Stimulated activated CD4-positive, alpha-beta T cell treated with anti-CD3 and anti-CD28 coated beads, Interleukin-15, amount 100 ng/mL, for 48 hours (primary cell): Measurements from ENCODE around the gene PRKAB1.

Source experiments
- DNase-seq, 2 donors: peaks; one replicate each; pipeline ENCODE4 v3.0.0-alpha.2; 2020; ENCODE audit warnings: low read depth in 2 of 2

PRKAB1 gene

GRCh38 chr12:119712721-119713120 is 44.8 kb downstream of the PRKAB1 start:
- DNase-seq = no peak

- DNase-seq = no peak
Observed at GRCh38 chr12:119713551-119714031, 45.7 kb downstream of the PRKAB1 start.

DNA sequence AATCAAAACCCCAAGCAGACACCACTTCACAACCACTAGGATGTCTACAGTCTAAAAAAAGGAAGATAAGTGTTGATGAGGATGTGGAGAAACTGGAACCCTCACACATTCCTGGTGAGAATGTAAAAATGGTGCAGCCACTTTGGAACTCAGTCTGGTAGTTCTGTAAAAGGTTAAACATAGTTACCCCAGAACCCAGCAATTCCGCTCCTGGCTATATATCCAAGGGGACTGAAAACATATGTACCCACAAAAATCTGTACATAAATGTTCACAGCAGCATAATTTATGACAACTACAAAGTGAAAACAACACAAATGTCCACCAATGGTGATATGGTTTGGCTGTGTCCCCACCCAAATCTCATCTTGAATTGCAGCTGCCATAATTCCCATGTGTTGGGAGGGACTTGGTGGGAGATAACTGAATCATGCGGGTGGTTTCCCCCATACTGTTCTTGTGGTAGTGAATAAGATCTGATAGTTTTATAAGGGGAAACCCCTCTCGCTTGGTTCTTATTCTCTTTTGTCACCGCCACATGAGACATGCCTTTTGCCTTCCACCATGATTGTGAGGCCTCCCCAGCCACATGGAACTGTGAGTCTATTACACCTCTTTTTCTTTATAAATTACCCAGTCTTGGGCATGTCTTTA is 46.8 kb downstream of the PRKAB1 start:
- DNase-seq = no peak

DNA sequence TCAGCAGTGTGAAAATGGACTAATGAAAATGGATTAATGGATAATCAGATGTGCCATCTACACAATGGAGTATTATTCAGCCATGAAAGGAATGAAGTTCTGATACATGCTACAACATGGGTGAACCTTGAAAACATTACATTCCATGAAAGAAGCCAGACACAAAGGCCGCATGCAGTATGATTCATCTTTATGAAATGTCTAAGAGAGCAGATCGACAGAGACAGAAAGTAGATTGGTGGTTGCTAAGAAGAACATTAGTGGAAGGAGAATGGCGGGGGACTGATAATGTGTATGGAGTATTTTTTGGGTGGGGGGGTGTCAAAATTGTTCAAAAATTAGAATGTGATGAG is 47.3 kb downstream of the PRKAB1 start:
- no peak for DNase-seq

DNA sequence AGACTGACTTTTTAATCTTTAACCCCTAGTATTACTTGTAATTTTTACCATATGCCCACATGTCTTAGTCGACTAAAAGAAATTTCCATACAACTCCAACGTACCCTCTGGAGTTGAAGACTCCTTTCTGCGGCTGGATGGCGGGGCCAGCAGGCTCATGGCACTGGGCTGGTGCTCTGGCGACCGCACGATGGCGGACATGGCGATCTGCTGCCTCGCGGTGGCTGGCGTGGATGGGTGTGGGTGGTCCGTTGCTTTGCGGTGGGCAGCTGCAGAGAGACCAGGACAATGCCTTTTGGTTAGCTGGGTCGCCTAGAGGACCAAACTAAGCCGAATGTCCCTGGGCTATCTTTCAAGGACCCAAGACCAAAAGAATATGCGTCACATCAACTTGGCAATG is 50.2 kb downstream of the PRKAB1 start:
- no peak for DNase-seq

DNA sequence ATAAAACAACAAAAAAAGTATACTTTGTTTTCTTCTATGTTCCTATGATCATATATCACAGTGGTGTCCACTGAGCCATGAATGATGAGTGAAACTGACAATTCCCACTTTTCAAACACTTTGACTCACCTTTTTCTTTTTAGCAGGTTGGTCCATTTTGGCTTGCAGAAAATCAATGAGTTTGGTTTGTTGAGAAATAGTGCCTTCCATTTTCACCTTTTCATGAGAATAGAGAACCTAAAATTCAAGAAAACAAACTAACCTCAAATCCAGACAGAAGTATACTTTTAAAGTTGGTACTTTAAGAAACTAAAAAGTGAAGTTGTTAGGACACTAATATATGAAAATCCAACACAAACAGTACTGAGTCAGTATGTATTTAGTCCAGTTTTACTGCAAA is 52.4 kb downstream of the PRKAB1 start:
- no peak for DNase-seq

GRCh38 chr12:119721306-119721705 is 53.4 kb downstream of the PRKAB1 start:
- DNase-seq = no peak

DNA sequence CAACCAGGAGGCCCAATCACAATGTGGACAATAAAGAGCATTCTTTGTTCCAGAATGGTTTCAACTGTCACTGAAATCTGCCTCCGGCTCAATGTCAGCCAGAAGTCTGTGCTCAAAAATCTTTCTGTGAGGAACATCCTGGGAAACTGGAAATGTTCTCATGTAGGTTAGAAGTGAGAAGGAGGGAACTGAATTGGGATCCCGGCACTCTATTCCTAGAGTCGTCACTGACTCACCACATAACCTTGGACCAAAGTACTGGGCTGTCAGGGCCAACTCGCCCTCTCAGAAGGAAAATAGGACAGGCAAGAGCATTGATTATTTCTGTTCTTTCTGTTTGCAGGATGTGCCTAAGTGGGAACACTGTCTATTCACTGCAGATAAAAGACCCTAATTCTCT is 57.6 kb downstream of the PRKAB1 start:
- no peak for DNase-seq

DNA sequence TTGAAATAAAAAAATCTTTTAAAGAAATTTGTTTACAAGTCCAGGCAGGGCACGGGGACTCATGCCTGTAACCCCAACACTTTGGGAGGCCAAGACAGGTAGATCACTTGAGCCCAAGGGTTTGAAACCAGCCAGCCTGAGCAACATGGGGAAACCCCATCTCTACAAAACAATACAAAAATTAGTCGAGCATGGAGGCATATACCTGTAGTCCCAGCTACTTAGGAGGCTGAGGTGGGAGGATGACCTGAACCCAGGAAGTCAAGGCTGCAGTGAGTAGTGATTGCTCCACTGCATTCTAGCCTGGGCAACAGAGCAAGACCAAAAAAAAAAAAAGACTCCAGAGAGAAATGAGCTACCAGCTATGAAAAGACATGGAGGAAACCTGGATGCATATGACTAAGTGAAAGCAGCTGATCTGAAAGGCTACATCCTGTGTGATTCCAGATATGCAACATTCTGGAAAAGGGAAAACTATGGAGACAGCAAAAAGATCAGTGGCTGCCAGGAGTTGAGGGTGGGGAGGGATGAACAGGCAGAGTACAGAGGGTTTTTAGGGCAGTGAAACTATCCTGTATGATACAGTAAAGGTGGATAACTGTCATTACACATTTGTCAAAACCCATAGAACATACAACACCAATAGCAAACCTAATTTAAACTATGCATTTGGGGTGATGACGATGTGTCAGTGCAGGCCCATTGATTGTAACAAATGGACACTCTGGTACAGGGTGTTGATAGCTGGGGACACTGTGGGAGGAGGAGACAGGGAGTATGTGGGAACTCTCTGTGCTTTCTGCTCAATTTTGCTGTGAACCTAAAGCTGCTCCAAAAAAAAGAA is 59.9 kb downstream of the PRKAB1 start:
- DNase-seq = no peak

DNA sequence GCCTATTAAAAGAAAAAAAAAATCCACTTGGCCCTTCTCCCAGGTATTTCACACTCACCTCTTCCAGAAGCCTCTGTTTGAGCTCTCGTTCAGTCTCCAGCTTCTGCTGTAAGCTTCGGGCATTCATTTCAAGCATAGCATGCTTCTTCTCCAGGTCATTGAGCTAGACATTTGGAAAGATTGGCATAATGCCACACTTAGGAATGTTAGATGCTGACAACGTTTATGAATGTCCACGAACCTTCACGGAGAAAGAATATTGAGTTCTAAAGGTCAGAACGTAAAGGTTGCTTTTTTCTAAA is 60.5 kb downstream of the PRKAB1 start:
- DNase-seq = no peak

- DNase-seq = no peak
Observed at GRCh38 chr12:119729871-119730270, 61.9 kb downstream of the PRKAB1 start.

GRCh38 chr12:119730381-119730780 is 62.4 kb downstream of the PRKAB1 start:
- DNase-seq = no peak
